ENCODE results near the gene ZNF501. TPM values are rescaled to one million over a fixed set of nuclear protein-coding genes. Genes with fewer than 3 reads are reported as not detected.

The ZNF501 gene
- 1 to 10 TPM; 4.3 to 6.3 TPM for total RNA-seq

DNA sequence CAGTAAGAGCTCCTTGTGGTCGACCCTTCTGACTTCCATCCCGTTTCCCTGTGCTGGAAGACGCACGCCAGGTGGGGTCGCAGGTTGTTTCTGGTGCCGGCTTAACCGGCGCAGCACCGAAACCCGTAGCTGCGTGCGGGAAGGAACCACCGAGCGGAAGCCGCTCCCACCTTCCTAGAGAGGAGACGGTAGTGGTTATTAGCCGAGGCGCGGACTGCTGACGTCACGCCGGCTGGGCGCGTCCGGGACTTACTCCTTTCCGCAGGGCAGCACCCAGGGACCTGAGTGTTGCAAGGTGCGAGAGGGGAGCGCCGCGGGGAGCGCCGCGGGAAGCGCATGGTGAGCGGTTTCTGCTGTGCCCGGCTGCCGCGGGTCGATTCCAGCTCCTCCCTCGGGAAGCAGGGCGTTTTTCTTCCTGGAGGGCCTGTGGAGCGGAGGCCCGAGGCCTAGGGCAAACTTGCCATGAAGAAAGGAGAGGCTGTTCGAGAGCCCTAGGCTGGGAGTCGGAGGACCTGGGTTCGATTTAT is at the start of gene ZNF501:
Gene ZNF501, plus strand, starts transcription at position 252 of the 527 bp plus-strand sequence. CDS start 4,787 bp downstream, outside the sequence.
- Mint-ChIP-seq H3K27ac (peak within 1 kb of the TSS; percentile 90), H3K9me3 (peaks cover 50% of the 10 kb centered on the region), H3K4me3 (peak within 1 kb of the TSS; percentile 90), H3K27me3 (no peaks in the 10 kb centered on the region), H3K36me3 (peaks cover 55% of the 10 kb centered on the region), H3K4me1 (peaks cover 5% of the 10 kb centered on the region)
- POLR2A ChIA-PET = interaction anchor here (0.6 to 2.3 kb wide), 6 partner anchors 18 to 218 kb away, joined by 3 to 22 read pairs (median 4); partner anchors contain the start of genes KIAA1143, KIF15, ZNF197 and ZNF502
- DNase-seq (peak; percentile 86), ATAC-seq (ENCODE audit: low read depth) (peak; percentile 98)

DNA sequence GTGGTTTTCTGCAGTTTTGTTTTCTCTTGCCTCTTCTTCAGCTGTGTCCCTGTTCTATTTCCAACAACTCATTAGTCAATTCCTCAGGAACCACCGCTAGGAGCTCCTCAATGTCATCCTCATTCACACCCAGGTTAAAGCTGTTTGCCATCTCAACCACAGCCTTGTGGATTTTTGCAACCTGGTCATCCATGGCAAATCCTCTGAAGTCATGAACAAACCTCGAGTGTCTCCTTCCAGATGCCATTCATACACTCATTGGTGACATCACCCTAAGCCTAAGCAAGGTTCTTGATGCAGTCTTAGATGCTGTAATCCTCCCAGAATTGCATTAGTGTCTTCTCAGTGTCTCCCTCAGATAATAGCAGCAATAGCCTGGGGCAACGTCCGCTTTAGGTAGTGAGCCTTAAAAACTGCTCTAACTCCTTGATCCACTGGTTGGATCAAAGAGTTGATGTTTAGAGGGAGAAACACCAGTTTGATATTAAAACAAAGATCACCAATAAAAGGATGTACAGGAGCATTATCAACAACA is 48.4 kb upstream of the ZNF501 start:
- Mint-ChIP-seq H3K36me3 (peaks cover 31% of the 10 kb centered on the region), H3K27me3 (peaks cover 2% of the 10 kb centered on the region), H3K9me3 (peaks cover 38% of the 10 kb centered on the region), H3K4me3 (no peak overlapping the region), H3K4me1 (peaks cover 7% of the 10 kb centered on the region), H3K27ac (no peak overlapping the region)
- ATAC-seq (ENCODE audit: low read depth) (no peak), DNase-seq (no peak)
- POLR2A ChIA-PET = interaction anchor here (0.7 kb wide), 1 partner anchor 537 kb away, joined by 4 read pairs; no protein-coding TSS in a partner anchor

DNA sequence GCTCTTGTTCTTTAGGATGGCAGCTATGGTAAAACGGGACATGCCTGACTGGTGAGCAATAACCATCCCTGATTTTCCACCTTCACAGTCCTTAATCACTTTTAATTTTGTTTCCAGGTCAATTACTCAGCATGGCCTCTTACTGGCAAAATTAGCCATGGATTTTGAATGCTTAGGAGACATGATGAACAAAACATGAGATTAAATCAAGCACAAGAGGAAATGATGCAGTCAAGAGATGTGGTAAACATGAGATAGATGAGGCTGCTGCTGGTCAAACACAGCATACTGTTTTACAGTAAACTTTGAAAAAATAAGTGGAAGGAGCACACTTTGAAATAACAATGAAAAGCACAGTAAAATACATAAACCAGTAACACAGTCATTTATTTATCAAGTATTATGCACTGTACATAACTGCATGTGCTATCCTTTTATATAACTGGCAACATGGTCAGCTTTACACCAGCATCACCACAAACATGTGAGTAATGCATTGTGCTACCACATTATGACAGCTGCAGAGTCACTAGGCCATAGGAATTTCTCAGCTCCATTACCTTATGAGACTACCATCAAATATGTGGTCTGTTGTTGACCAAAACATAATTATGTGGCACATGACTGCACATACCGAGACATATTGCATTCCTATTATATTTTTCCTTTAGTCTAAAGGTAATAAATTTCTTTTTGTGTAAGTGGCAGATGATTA is 47.1 kb upstream of the ZNF501 start:
- no peak for DNase-seq
- Mint-ChIP-seq H3K36me3 (peaks cover 37% of the 10 kb centered on the region), H3K9me3 (peaks cover 46% of the 10 kb centered on the region), H3K27me3 (peaks cover 2% of the 10 kb centered on the region), H3K4me1 (peaks cover 7% of the 10 kb centered on the region), H3K27ac (no peak overlapping the region), H3K4me3 (no peak overlapping the region)
- ATAC-seq (ENCODE audit: low read depth) = no peak
- POLR2A ChIA-PET = interaction anchor here (0.6 kb wide), 1 partner anchor 20 kb away, joined by 3 read pairs; no protein-coding TSS in a partner anchor

DNA sequence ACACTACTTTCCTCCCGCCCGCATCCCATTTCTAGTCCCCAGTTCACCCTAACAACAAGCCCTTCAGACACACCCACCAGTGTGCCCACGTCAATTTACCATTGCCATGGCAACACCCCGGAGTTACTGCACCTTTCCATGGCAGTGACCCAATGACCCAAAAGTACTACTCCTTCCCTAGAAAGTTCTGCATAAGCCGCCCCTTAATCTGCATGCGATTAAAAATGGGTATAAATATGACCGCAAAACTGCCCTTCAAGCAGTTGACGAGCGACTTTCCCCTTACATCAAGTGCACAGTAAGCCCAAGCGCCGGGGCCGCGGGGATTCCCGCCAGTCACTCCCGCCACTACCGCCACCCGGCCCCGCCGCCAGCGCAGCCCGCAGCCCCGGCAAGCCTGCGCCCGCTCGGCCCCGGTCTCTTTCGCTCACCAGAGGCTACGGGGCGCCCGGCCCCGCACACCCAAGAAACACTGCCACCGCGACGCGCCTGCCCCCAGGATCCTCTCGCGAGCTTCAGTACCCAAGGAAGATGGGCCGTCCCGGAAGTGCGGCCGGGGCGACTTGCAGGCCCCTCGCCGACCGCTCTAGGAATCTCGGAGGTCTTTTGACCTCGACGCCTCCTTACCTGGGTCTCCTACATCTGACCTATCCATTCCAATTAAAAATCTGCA is 44.2 kb upstream of the ZNF501 start:
- ATAC-seq (ENCODE audit: low read depth) (peak; percentile 89), DNase-seq (peak; percentile 73)
- Mint-ChIP-seq H3K9me3 (peaks cover 55% of the 10 kb centered on the region), H3K27me3 (peaks cover 2% of the 10 kb centered on the region), H3K4me1 (peaks cover 7% of the 10 kb centered on the region), H3K4me3 (peak overlapping the region; percentile 86), H3K36me3 (peaks cover 37% of the 10 kb centered on the region), H3K27ac (peak overlapping the region; percentile 79)
- POLR2A ChIA-PET = interaction anchor here (1.5 kb wide), 1 partner anchor 77 kb away, joined by 4 read pairs; the partner anchor contains the start of genes KIAA1143 and KIF15

DNA sequence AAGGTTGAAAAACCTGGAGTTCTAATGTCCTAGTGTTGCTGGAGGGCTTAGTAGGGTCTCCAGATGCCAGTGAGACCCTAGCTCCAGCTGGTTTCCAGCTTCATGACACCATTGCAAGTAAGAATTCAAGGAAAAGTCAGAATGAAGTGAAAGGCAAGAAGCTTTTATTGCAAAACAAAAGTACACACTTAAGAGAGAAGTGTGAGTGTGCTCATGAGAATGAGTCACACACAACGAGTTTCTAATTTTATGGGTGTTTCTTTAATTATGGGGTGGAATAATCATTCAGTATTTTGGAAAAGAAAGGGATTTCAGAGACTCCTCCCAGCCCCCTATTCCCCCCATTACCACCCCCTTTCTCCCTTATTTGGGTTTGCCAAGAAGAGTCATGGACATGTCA is 41.5 kb upstream of the ZNF501 start:
- peaks cover 18% of the 10 kb centered on the region for H3K27me3 Mint-ChIP-seq
- peaks cover 59% of the 10 kb centered on the region for H3K9me3 Mint-ChIP-seq
- peaks cover 7% of the 10 kb centered on the region for H3K4me1 Mint-ChIP-seq
- no peak overlapping the region for H3K4me3 Mint-ChIP-seq
- no peak overlapping the region for H3K27ac Mint-ChIP-seq
- peaks cover 34% of the 10 kb centered on the region for H3K36me3 Mint-ChIP-seq
- POLR2A ChIA-PET = no interaction called here
- ATAC-seq (ENCODE audit: low read depth) (no peak), DNase-seq (no peak)

DNA sequence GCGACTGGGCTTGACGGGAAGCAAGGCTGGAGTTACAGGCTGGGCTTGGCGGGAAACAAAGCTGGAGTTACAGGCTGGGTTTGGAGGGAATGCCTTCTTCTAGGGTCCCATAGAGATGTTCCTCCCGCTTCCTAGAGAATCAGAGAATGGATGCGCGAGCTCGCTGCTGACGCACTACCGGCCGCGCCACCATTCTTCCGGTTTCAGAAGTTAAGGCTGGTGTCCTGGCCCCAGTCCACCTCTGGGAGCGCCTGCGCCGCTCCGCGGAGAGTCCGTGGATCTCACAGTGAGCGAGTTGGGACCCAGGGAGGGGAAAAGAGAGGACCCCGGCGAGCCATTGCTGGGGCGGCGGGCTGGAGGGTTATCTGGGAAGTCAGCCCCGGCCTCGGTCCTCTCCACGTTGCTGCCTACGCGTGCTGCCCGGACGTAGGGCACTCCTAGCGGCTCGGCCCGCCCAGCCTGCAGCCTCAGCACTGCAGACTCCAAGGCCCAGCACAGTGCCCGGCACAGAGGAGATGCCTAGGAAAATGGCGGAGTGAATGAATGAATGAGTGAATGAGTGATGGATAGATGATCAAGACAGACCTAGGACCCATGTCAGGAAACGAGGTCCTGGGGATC is 16.9 kb upstream of the ZNF501 start, which contains the start of gene ZNF502:
Gene ZNF502, plus strand, starts transcription at position 206 of the 621 bp plus-strand sequence. CDS start 7,602 bp downstream, outside the sequence.
- H3K36me3 Mint-ChIP-seq = peaks cover 18% of the 10 kb centered on the region
- ATAC-seq (ENCODE audit: low read depth) (peak; percentile 84), DNase-seq (peak; percentile 69)
- H3K4me3 Mint-ChIP-seq = peak within 1 kb of the TSS; percentile 89
- peaks cover 3% of the 10 kb centered on the region for H3K27me3 Mint-ChIP-seq
- H3K27ac Mint-ChIP-seq = peak within 1 kb of the TSS; percentile 77
- peaks cover 36% of the 10 kb centered on the region for H3K9me3 Mint-ChIP-seq
- POLR2A ChIA-PET = interaction anchor here (2.0 kb wide), 1 partner anchor 17 kb away, joined by 9 read pairs; the partner anchor contains the start of gene ZNF501
- H3K4me1 Mint-ChIP-seq = peaks cover 3% of the 10 kb centered on the region

DNA sequence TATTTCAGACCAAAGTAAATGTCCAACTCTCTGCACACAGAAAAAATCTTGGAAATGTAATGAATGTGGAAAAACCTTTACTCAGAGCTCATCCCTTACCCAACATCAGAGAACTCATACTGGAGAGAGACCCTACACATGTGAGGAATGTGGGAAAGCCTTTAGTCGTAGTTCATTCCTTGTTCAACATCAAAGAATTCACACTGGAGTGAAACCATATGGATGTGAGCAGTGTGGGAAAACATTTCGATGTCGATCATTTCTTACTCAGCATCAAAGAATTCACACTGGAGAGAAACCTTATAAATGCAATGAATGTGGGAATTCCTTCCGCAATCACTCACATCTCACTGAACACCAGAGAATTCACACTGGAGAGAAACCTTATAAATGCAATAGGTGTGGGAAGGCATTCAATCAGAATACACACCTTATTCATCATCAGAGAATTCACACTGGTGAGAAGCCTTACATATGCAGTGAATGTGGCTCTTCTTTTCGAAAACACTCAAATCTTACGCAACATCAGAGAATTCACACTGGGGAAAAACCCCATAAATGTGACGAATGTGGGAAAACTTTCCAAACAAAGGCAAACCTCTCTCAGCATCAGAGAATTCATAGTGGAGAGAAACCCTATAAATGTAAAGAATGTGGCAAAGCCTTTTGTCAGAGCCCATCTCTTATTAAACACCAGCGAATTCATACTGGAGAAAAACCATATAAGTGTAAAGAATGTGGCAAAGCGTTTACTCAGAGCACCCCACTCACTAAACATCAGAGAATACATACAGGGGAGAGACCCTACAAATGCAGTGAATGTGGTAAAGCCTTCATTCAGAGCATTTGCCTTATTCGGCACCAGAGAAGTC is 8.0 kb upstream of the ZNF501 start:
- Mint-ChIP-seq H3K27me3 (no peaks in the 10 kb centered on the region), H3K27ac (no peak overlapping the region), H3K9me3 (peaks cover 53% of the 10 kb centered on the region), H3K4me3 (no peak overlapping the region), H3K4me1 (no peaks in the 10 kb centered on the region), H3K36me3 (peaks cover 59% of the 10 kb centered on the region)
- POLR2A ChIA-PET = interaction anchor here (1.3 kb wide), 1 partner anchor 40 kb away, joined by 3 read pairs; the partner anchor contains the start of gene KIAA1143
- ATAC-seq (ENCODE audit: low read depth) = no peak
- no peak for DNase-seq

DNA sequence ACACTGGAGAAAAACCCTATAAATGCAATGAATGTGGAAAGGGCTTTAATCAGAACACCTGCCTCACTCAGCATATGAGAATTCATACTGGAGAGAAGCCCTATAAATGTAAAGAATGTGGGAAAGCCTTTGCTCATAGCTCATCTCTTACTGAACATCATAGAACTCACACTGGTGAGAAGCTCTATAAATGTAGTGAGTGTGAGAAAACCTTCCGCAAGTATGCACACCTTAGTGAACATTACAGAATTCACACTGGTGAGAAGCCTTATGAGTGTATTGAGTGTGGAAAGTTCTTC is 7.4 kb upstream of the ZNF501 start:
- DNase-seq (no peak), ATAC-seq (ENCODE audit: low read depth) (no peak)
- Mint-ChIP-seq H3K27ac (no peak overlapping the region), H3K4me3 (no peak overlapping the region), H3K9me3 (peaks cover 50% of the 10 kb centered on the region), H3K36me3 (peaks cover 54% of the 10 kb centered on the region), H3K4me1 (no peaks in the 10 kb centered on the region), H3K27me3 (no peaks in the 10 kb centered on the region)
- POLR2A ChIA-PET = interaction anchor here (1.3 kb wide), 1 partner anchor 39 kb away, joined by 3 read pairs; the partner anchor contains the start of gene KIAA1143

DNA sequence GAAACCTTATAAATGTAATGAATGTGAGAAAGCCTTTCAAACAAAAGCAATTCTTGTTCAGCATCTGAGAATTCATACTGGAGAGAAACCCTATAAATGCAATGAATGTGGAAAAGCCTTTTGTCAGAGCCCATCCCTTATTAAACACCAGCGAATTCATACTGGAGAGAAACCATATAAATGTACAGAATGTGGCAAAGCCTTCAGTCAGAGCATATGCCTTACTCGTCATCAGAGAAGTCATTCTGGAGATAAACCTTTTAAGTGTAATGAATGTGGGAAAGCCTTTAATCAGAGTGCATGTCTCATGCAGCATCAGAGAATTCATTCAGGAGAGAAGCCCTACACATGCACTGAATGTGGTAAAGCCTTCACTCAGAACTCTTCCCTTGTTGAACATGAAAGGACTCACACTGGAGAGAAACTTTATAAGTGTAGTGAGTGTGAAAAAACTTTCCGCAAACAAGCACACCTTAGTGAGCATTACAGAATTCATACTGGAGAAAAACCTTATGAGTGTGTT is 5.3 kb downstream of the ZNF501 start:
- ATAC-seq (ENCODE audit: low read depth) (no peak), DNase-seq (no peak)
- H3K4me1 Mint-ChIP-seq = no peaks in the 10 kb centered on the region
- peaks cover 41% of the 10 kb centered on the region for H3K9me3 Mint-ChIP-seq
- POLR2A ChIA-PET = no interaction called here
- H3K27ac Mint-ChIP-seq = no peak overlapping the region
- H3K4me3 Mint-ChIP-seq = no peak overlapping the region
- peaks cover 42% of the 10 kb centered on the region for H3K36me3 Mint-ChIP-seq
- no peaks in the 10 kb centered on the region for H3K27me3 Mint-ChIP-seq

DNA sequence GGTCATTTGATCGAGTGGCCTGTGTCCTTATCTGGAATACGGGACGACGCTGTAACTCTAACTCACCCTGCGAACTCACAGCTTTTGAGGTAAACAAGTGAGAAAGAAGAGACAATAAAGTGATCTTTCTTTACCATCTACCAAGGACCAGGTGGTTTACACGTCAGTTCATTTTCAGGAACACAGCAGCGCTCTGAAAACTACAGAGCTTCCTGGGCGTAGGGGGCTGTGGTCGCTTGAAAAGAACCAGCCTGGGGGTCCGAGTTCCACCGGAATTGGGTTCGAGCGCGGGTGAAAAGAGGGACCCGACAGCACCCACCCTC is 31.6 kb downstream of the ZNF501 start:
- ATAC-seq (ENCODE audit: low read depth) = peak; percentile 8
- peaks cover 28% of the 10 kb centered on the region for H3K9me3 Mint-ChIP-seq

DNA sequence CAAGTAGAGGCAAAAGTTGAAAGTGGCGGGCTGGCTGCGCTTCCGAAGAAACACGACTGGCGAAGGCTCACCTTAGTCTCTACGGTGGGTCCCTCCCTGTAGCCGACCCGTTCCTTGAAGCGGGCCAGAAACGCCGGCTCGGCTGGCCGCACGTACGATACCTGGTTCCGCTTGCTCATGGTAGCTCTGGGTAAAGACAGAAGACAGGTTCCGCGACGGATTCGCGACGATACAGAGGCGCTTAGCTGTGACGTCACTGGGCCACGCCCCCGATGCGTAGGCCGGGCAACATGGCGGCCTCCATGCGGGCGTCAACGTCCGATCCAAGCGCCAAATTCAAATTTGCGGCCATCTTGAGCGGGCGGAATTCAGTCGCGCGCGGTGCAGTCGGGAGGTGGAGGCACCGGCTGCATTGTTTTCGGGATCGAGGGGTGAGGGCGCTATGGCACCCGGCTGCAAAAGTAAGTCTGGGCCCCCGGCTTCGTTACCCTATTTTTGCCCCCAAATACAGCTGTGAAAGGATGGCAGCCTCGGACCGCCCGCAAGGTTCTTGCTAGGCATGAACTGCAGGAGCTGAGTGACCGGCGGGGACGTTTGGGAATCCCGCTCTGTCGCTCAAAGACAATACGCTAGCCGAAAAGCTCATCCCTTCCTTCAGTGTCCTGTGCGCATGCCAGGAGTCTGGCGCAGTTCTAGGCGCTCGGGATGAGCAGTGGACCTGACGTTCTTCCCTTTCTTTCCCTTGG is 32.2 kb downstream of the ZNF501 start, which contains the start of the genes KIAA1143 and KIF15:
Gene KIAA1143, minus strand, starts transcription at position 196 of the 746 bp plus-strand sequence. Its CDS starts 17 bp downstream, at position 179.
Gene KIF15, plus strand, starts transcription at position 371 of the 746 bp plus-strand sequence. Its CDS starts 72 bp downstream, at position 443.
- Mint-ChIP-seq H3K36me3 (peaks cover 63% of the 10 kb centered on the region), H3K27me3 (no peaks in the 10 kb centered on the region), H3K4me3 (peak within 1 kb of the TSS; percentile 84), H3K27ac (peak within 1 kb of the TSS; percentile 84), H3K4me1 (peaks cover 25% of the 10 kb centered on the region), H3K9me3 (peaks cover 27% of the 10 kb centered on the region)
- POLR2A ChIA-PET = interaction anchor here (0.8 to 2.5 kb wide), 12 partner anchors 11 to 424 kb away, joined by 3 to 22 read pairs (median 4); partner anchors contain the start of genes EXOSC7, TCAIM, ZDHHC3 and ZNF197
- peak; percentile 97 for DNase-seq
- peak; percentile 97 for ATAC-seq (ENCODE audit: low read depth)

More for the DNA sequence above, 31.6 kb downstream of the ZNF501 start:
- H3K27ac Mint-ChIP-seq = peak overlapping the region; percentile 84
- peaks cover 63% of the 10 kb centered on the region for H3K36me3 Mint-ChIP-seq
- POLR2A ChIA-PET = interaction anchor here (0.8 to 2.5 kb wide), 10 partner anchors 11 to 423 kb away, joined by 3 to 22 read pairs (median 6); partner anchors contain the start of genes EXOSC7, TCAIM, ZDHHC3 and ZNF197
- no peaks in the 10 kb centered on the region for H3K27me3 Mint-ChIP-seq
- H3K4me1 Mint-ChIP-seq = peaks cover 25% of the 10 kb centered on the region
- peak overlapping the region; percentile 84 for H3K4me3 Mint-ChIP-seq
- no peak for DNase-seq
